GM12878 (cell line): ENCODE results near the gene SORBS1. TPM values are rescaled to one million over a fixed set of nuclear protein-coding genes. Genes with fewer than 3 reads are reported as not detected.

Experiments
- ATAC-seq: fragments of 200-7000 bp; cut with Tn5 transposase; 3 replicates; pipeline ENCODE4 v1.9.1; 2020; ENCODE audit warnings: mild to moderate bottlenecking, moderate library complexity
- BruUV-seq: library from RNA; stranded (reverse); fragments of 400-500 nt; replicated peaks from 2 replicates; lab custom pipeline; 2021; lab: Mats Ljungman, UMichigan
- CTCF ChIA-PET: fragments of 300-600 bp; sonication (Branson Sonifier 250); formaldehyde crosslinking; extraction: SDS; loops from one replicate; lab custom pipeline; 2021; ENCODE audit warnings: inconsistent platforms; lab: Yijun Ruan, JAX
- POLR2A ChIA-PET: fragments of 350-600 bp; formaldehyde crosslinking; extraction: SDS; loops from one replicate; lab custom pipeline; 2021; ENCODE audit warnings: inconsistent platforms; lab: Charles Lee
- RAD21 ChIA-PET: fragments of 300-600 bp; sonication (Branson Sonifier 250); formaldehyde crosslinking; loops from one replicate; lab custom pipeline; 2023; ENCODE audit warnings: antibody characterized with exemption; ENCODE audit not compliant: unreplicated experiment; lab: Charles Lee
- SMC1A ChIA-PET: fragments of 300-600 bp; sonication (Branson Sonifier 250); formaldehyde crosslinking; loops from one replicate; lab custom pipeline; 2023; ENCODE audit not compliant: unreplicated experiment, uncharacterized antibody; lab: Charles Lee
- DNase-seq: peaks from one replicate; pipeline ENCODE4 v3.0.0-alpha.2; 2011; ENCODE audit warnings: low read depth, low spot score
- FAIRE-seq: peaks from 3 replicates; lab custom pipeline; 2011; peaks lifted over from hg19 to GRCh38; lab: Jason Lieb, UNC
- H2AFZ ChIP-seq: 2 replicates; pipeline ENCODE4 v1.6.0; 2011; ENCODE audit warnings: low read depth, low read length, control low read depth; ENCODE audit not compliant: control insufficient read depth
- H3K27ac ChIP-seq: 2 replicates; pipeline ENCODE4 v1.5.1; 2011; ENCODE audit warnings: control low read depth; ENCODE audit not compliant: control insufficient read depth, insufficient read depth
- H3K27me3 ChIP-seq, 2 experiments: replicated peaks in 1 of 2; 2 replicates each; pipeline versions ENCODE4 v1.6.0 to v1.6.1; 2011; ENCODE audit warnings: low read length in 1 of 2; ENCODE audit not compliant: control insufficient read depth in 2 of 2, insufficient read depth in 2 of 2
- H3K36me3 ChIP-seq, 2 experiments: 2 replicates each; pipeline ENCODE4 v1.5.1; 2011; ENCODE audit warnings: low read length in 1 of 2; ENCODE audit not compliant: control insufficient read depth in 2 of 2, insufficient read depth in 2 of 2
- H3K4me1 ChIP-seq: 2 replicates; pipeline ENCODE4 v1.6.1; 2011; ENCODE audit warnings: mild to moderate bottlenecking, low read length, moderate library complexity, mixed read lengths; ENCODE audit not compliant: control insufficient read depth, insufficient read depth
- H3K4me2 ChIP-seq: 2 replicates; pipeline ENCODE4 v1.6.0; 2011; ENCODE audit warnings: control low read depth; ENCODE audit not compliant: control insufficient read depth, insufficient read depth
- H3K4me3 ChIP-seq: fragments of 200-600 bp; sonication (generic); 2 replicates; pipeline ENCODE4 v1.5.1; 2016
- H3K79me2 ChIP-seq: 2 replicates; pipeline ENCODE4 v1.6.0; 2011; ENCODE audit warnings: low read length; ENCODE audit not compliant: control insufficient read depth, insufficient read depth
- H3K9ac ChIP-seq: 2 replicates; pipeline ENCODE4 v1.8.0; 2011; ENCODE audit warnings: low read length, control low read depth, mixed read lengths; ENCODE audit not compliant: control insufficient read depth, insufficient read depth
- H3K9me3 ChIP-seq: replicated peaks from 3 replicates; pipeline ENCODE4 v1.5.1; 2011; ENCODE audit warnings: mild to moderate bottlenecking, low read length; ENCODE audit not compliant: control insufficient read depth, insufficient read depth
- H4K20me1 ChIP-seq: 2 replicates; pipeline ENCODE4 v1.6.0; 2011; ENCODE audit not compliant: control insufficient read depth, insufficient read depth
- BMI1 ChIP-seq: fragments of 450-650 bp; IDR thresholded peaks from 2 replicates; pipeline ENCODE4 v1.6.1; 2016; ENCODE audit warnings: mild to moderate bottlenecking, moderate library complexity, borderline replicate concordance
- CTCF ChIP-seq, 3 experiments: IDR thresholded peaks in 2 of 3; conservative IDR thresholded peaks in 1 of 3; 2 replicates each; pipeline ENCODE4 v1.5.1; 2011; ENCODE audit warnings: low read depth in 3 of 3, low read length in 3 of 3, mild to moderate bottlenecking in 3 of 3, control low read depth in 2 of 3, moderate library complexity in 2 of 3, inconsistent platforms in 1 of 3, mixed read lengths in 1 of 3; ENCODE audit not compliant: control insufficient read depth in 2 of 3, insufficient read depth in 1 of 3; ENCODE audit errors: extremely low read depth in 1 of 3
- EGR1 ChIP-seq, 2 experiments: IDR thresholded peaks; 1 replicate in 1 of 2; 2 replicates in 1 of 2; pipeline ENCODE4 v1.6.1; 2011 to 2012; ENCODE audit warnings: low read depth in 2 of 2, low read length in 2 of 2, borderline replicate concordance in 1 of 2, mild to moderate bottlenecking in 1 of 2, moderate library complexity in 1 of 2
- ESRRA ChIP-seq: IDR thresholded peaks from 2 replicates; pipeline ENCODE4 v1.6.1; 2012; ENCODE audit warnings: mild to moderate bottlenecking, low read length, improper control_type of control experiment
- FOXK2 ChIP-seq: fragments of 450-650 bp; IDR thresholded peaks from 2 replicates; pipeline ENCODE4 v1.6.1; 2017; ENCODE audit warnings: mild to moderate bottlenecking, moderate library complexity
- MXI1 ChIP-seq: fragments of 150-350 bp; IDR thresholded peaks from 2 replicates; pipeline ENCODE4 v1.6.1; 2011; ENCODE audit warnings: low read depth, mild to moderate bottlenecking, inconsistent platforms, low read length, improper control_type of control experiment
- PBX3 ChIP-seq: IDR thresholded peaks from 2 replicates; pipeline ENCODE4 v1.6.1; 2011; ENCODE audit warnings: mild to moderate bottlenecking, low read depth, low read length, moderate library complexity; ENCODE audit not compliant: insufficient replicate concordance
- POU2F2 ChIP-seq: IDR thresholded peaks from 3 replicates; pipeline ENCODE4 v1.6.1; 2011; ENCODE audit warnings: low read depth, mild to moderate bottlenecking, low read length, borderline replicate concordance
- RAD21 ChIP-seq: IDR thresholded peaks from 2 replicates; pipeline ENCODE4 v1.6.1; 2011; ENCODE audit warnings: mild to moderate bottlenecking, low read depth, low read length, moderate library complexity; ENCODE audit not compliant: insufficient read depth
- SIX5 ChIP-seq: IDR thresholded peaks from 2 replicates; pipeline ENCODE4 v1.6.1; 2011; ENCODE audit warnings: mild to moderate bottlenecking, low read depth, low read length, moderate library complexity; ENCODE audit not compliant: severe bottlenecking
- SMC3 ChIP-seq: IDR thresholded peaks from 2 replicates; pipeline ENCODE4 v1.6.1; 2011; ENCODE audit warnings: low read length, improper control_type of control experiment, borderline replicate concordance
- YBX1 ChIP-seq: fragments of 450-650 bp; IDR thresholded peaks from 2 replicates; pipeline ENCODE4 v1.6.1; 2016; ENCODE audit warnings: antibody characterized with exemption
- YY1 ChIP-seq: IDR thresholded peaks from 2 replicates; pipeline ENCODE4 v1.6.1; 2011; ENCODE audit warnings: low read depth, mild to moderate bottlenecking, low read length
- ZNF384 ChIP-seq: IDR thresholded peaks from 2 replicates; pipeline ENCODE4 v1.6.1; 2012; ENCODE audit warnings: low read depth, mild to moderate bottlenecking, low read length, improper control_type of control experiment, borderline replicate concordance
- WGBS: methylation state at CpG from one replicate; pipeline ENCODE4 v1.1.6; 2016; ENCODE audit warnings: low lambda C conversion rate; ENCODE audit not compliant: insufficient replicate concordance, insufficient coverage; ENCODE audit errors: missing lambda C conversion rate; 5-methylcytosine and 5-hydroxymethylcytosine counted together
- in situ Hi-C: fragments of 300-500 bp; cut with MboI; formaldehyde crosslinking; loops from 9 replicates; pipeline ENCODE4 v1.14.3; 2018; ENCODE audit warnings: mixed read lengths
- intact Hi-C: fragments of 100-400 bp; cut with micrococcal nuclease; formaldehyde crosslinking; loops from one replicate; pipeline ENCODE4 v1.14.2; 2022; ENCODE audit not compliant: unreplicated experiment
- polyA plus RNA-seq, 11 experiments: library from polyadenylated mRNA; depleted of rRNA in 4 of 11; unstranded in 6 of 11; stranded (reverse) in 5 of 11; fragments of >200 nt; fragmentation: Nextera tagmentation in 4 of 11; fragmentation: Illumina TruSeq in 1 of 11; extraction: Ambion mirVana in 4 of 11; extraction: Trizol in 1 of 11; gene quantifications; 1 replicate in 1 of 11; 2 replicates in 10 of 11; pipeline versions ENCODE4 v1.2.1 to v1.2.3, GENCODE V29; 2011 to 2016; ENCODE audit warnings: inconsistent platforms in 2 of 11, missing spikeins in 2 of 11, low read depth in 1 of 11
- total RNA-seq, 4 experiments: library from RNA; depleted of rRNA in 3 of 4; stranded (reverse); fragments of >200 nt in 3 of 4; fragmentation: Illumina TruSeq in 1 of 4; extraction: Trizol in 1 of 4; gene quantifications; 2 replicates each; pipeline versions ENCODE4 v1.2.1 to v1.2.3, GENCODE V29; 2013 to 2021
- TF ChIP-seq, protein P1 (sequence below): fragments of 450-650 bp; formaldehyde crosslinking; IDR thresholded peaks from 2 replicates; pipeline ENCODE4 v1.5.0; 2022; ENCODE audit warnings: mild to moderate bottlenecking, missing genetic modification characterization

The SORBS1 gene
- total and polyA plus RNA-seq, 10 of the 15 experiments (the other 5 are each of a cell fraction or from before 2014, with no cell fraction given), result 0.13 to 0.75 (median 0.39) TPM

DNA sequence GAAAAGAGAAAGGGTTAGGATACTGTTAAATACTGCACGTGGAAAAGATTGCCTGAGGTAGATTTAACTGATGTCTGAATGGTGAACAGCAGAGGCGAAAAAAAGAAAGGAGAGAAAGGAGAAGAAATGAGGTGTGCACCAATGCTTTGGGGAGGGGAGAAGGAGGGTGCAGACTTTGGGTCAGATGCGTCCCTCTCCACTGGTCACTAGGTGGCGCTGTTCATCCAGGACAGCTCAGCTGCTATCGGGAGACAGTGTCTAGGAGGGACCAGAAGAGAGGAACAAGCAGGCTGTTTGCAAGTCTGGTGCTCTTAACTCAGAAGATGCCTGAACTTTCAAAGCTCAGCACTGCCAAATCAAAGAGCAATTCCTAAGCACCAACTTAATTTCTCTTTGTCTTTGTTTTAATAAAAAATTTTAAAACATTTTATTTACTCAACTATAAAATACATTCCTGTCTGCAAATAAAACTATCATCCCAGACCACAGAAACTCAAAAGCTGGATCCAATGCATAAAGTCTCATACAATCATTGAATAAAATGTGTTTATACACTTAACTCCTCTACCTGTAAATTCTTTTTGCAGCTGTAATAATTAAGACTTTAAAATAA, 186.5 kb downstream of the SORBS1 start:
- Histone ChIP-seq H3K27me3 (peaks cover 0 to 3% of the 10 kb centered on the region in 2 experiments; a peak in 1 of 4 replicates), H3K27ac (no peak overlapping the region), H3K4me3 (no peak overlapping the region), H4K20me1 (no peaks in the 10 kb centered on the region), H3K79me2 (no peaks in the 10 kb centered on the region), H3K9ac (no peak overlapping the region), H3K36me3 (no peaks in the 10 kb centered on the region), H3K9me3 (no peaks in the 10 kb centered on the region), H3K4me1 (peaks cover 16% of the 10 kb centered on the region), H2AFZ (no peak overlapping the region), H3K4me2 (no peak overlapping the region)
- RAD21 ChIA-PET, result interaction anchor here (0.7 to 7.3 kb wide), 30 partner anchors 9 to 319 kb away, joined by 3 to 84 read pairs (median 6); partner anchors contain the start of gene TCTN3
- DNase-seq, result no peak
- SMC1A ChIA-PET, result interaction anchor here (0.7 to 7.8 kb wide), 43 partner anchors 11 to 839 kb away, joined by 3 to 153 read pairs (median 4); partner anchors contain the start of gene TCTN3
- CTCF ChIA-PET, result interaction anchor here (0.6 to 9.7 kb wide), 62 partner anchors 10 to 876 kb away, joined by 3 to 204 read pairs (median 4); partner anchors contain the start of genes ACSM6 and TCTN3
- FAIRE-seq, result peak; percentile 84
- in situ Hi-C loops, result loop anchor here (5.0 kb wide), 1 partner anchor 228 kb away; no protein-coding TSS in a partner anchor
- peak; percentile 99 for ATAC-seq
- POLR2A ChIA-PET, result interaction anchor here (0.6 to 1.4 kb wide), 8 partner anchors 9 to 71 kb away, joined by 3 to 4 read pairs (median 3); no protein-coding TSS in a partner anchor
- BruUV-seq, result no TSS peak
- WGBS, result 0% methylated on average over 5 of the region's 5 CpGs
- intact Hi-C loops, result loop anchor here (1.0 to 5.0 kb wide), 3 partner anchors 58 to 227 kb away; no protein-coding TSS in a partner anchor
- TF ChIP-seq ZNF384 (no peak), YY1 (peak; percentile 56; the same call in 1 of the 2 replicates), MXI1 (no peak), POU2F2 (0 out of 3 replicates have a peak, but pooled peaks have one; percentile 30), YBX1 (no peak), EGR1 (IDR thresholded peaks at IDR 0.05; ENCODE audit: borderline replicate concordance in 1 of 2, low read depth in 2 of 2, low read length in 2 of 2) (no peak), FOXK2 (no peak), BMI1 (no peak), PBX3 (no peak), SMC3 (peak; percentile 95), CTCF (IDR thresholded peaks at IDR 0.05 in 2 of 3, conservative IDR thresholded peaks at IDR 0.05 in 1 of 3; ENCODE audit: control insufficient read depth in 2 of 3, extremely low read depth in 1 of 3, insufficient read depth in 1 of 3, low read depth in 3 of 3, low read length in 3 of 3) (peak; percentile 94 to 96 (median 96)), RAD21 (peak; percentile 97), SIX5 (peak; percentile 7), ESRRA (no peak)
- TF ChIP-seq, protein P1, sequence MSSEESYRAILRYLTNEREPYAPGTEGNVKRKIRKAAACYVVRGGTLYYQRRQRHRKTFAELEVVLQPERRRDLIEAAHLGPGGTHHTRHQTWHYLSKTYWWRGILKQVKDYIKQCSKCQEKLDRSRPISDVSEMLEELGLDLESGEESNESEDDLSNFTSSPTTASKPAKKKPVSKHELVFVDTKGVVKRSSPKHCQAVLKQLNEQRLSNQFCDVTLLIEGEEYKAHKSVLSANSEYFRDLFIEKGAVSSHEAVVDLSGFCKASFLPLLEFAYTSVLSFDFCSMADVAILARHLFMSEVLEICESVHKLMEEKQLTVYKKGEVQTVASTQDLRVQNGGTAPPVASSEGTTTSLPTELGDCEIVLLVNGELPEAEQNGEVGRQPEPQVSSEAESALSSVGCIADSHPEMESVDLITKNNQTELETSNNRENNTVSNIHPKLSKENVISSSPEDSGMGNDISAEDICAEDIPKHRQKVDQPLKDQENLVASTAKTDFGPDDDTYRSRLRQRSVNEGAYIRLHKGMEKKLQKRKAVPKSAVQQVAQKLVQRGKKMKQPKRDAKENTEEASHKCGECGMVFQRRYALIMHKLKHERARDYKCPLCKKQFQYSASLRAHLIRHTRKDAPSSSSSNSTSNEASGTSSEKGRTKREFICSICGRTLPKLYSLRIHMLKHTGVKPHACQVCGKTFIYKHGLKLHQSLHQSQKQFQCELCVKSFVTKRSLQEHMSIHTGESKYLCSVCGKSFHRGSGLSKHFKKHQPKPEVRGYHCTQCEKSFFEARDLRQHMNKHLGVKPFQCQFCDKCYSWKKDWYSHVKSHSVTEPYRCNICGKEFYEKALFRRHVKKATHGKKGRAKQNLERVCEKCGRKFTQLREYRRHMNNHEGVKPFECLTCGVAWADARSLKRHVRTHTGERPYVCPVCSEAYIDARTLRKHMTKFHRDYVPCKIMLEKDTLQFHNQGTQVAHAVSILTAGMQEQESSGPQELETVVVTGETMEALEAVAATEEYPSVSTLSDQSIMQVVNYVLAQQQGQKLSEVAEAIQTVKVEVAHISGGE (CRISPR knock-in tag), result no peak
